HepG2 (cell line): Measurements from ENCODE around the gene HSP90AB1. TPM values are rescaled to one million over a fixed set of nuclear protein-coding genes. Genes with fewer than 3 reads are reported as not detected.

Source experiments
- CREB1 ChIP-seq, 2 experiments: fragments of 450-650 bp in 1 of 2; IDR thresholded peaks; 2 replicates each; pipeline ENCODE4 v1.6.1; 2016 to 2017; ENCODE audit warnings: control low read depth in 1 of 2, mild to moderate bottlenecking in 1 of 2, missing compliant biosample characterization in 1 of 2, missing genetic modification characterization in 1 of 2
- KDM4B ChIP-seq: sonication (generic); formaldehyde crosslinking; IDR thresholded peaks from 2 replicates; pipeline ENCODE4 v1.4.0; 2020; ENCODE audit warnings: missing genetic modification reagents
- SMC3 ChIP-seq: IDR thresholded peaks from 2 replicates; pipeline ENCODE4 v1.6.1; 2011; ENCODE audit warnings: low read length, improper control_type of control experiment
- SNAI1 ChIP-seq: sonication (generic); formaldehyde crosslinking; IDR thresholded peaks from 2 replicates; pipeline ENCODE4 v1.5.0; 2020; ENCODE audit warnings: mild to moderate bottlenecking, missing genetic modification reagents, borderline replicate concordance
- SNRNP70 ChIP-seq: fragments of 200-400 bp; formaldehyde crosslinking; IDR thresholded peaks from 2 replicates; pipeline ENCODE4 v1.6.1; 2017; ENCODE audit warnings: mild to moderate bottlenecking, low read depth, low read length, moderate library complexity
- SP4 ChIP-seq: sonication (generic); formaldehyde crosslinking; IDR thresholded peaks from 2 replicates; pipeline ENCODE4 v1.8.1; 2023; ENCODE audit warnings: mild to moderate bottlenecking, missing genetic modification reagents
- ZNF607 ChIP-seq: sonication (generic); formaldehyde crosslinking; IDR thresholded peaks from 2 replicates; pipeline ENCODE4 v1.5.1; 2020; ENCODE audit warnings: missing genetic modification reagents, mild to moderate bottlenecking, borderline replicate concordance
- polyA plus RNA-seq, 8 experiments: library from polyadenylated mRNA; depleted of rRNA in 3 of 8; stranded (reverse) in 7 of 8; unstranded in 1 of 8; fragments of >200 nt; fragmentation: Illumina TruSeq in 4 of 8; extraction: Trizol in 4 of 8; gene quantifications; 2 replicates each; pipeline versions ENCODE4 v1.2.1 to v1.2.3, GENCODE V29; 2011 to 2016; ENCODE audit warnings: low read depth in 4 of 8, missing spikeins in 1 of 8, mixed read lengths in 1 of 8; ENCODE audit not compliant: insufficient read depth in 1 of 8
- total RNA-seq, 5 experiments: library from RNA; depleted of rRNA; stranded (reverse); fragments of >200 nt; fragmentation: Illumina TruSeq; extraction: Trizol; gene quantifications; 2 replicates each; pipeline ENCODE4 v1.2.3, GENCODE V29; 2016; ENCODE audit warnings: low read depth in 1 of 5
- TF ChIP-seq, protein P1 (sequence below): sonication (generic); formaldehyde crosslinking; IDR thresholded peaks from 2 replicates; pipeline ENCODE4 v1.5.1; 2020; ENCODE audit warnings: mild to moderate bottlenecking, missing genetic modification reagents
- TF ChIP-seq, protein P2 (sequence below): IDR thresholded peaks from 2 replicates; pipeline ENCODE4 v1.6.1; 2012; ENCODE audit warnings: low read length, improper control_type of control experiment

The HSP90AB1 gene
- total and polyA plus RNA-seq, 2 of the 13 experiments (the other 11 are each of a cell fraction or from before 2014, with no cell fraction given), result 1,325 to 1,472 TPM

DNA sequence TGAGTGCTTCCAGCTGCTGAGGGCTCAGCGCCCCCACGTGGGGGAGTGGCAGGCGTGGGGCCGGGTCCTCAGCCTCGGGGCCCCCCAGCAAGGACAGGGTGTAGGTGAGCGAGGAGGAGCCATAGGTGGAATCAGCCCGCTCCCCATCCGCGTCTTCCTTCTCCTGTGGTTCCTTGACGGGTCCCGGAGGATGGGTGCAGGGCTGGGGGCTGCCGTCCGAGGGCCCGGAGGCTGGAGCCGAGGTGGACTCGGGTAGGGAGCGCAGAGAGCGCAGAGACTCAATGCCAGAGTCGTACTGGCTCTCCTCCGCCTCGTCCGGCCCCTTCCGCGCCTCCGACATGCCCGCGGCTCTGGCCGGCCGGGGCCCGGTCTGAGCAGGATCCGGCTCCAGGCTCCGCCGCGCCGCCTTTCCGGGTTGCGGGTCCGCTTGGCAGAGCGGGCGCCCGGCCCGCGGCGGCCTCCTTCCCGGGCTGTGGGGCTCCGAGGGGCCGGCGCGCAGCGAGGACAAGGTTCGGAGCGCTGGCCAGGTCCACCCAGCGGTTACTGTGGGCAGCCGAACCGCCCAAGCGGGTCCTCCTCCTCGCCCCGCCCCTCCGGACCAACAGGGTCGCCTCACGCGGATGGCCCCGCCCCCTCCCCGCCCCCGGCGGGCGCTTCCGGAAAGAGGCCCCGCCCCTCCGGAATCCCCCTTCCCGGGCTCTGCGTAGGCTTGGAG is 18.3 kb downstream of the HSP90AB1 start, which contains the start of gene NFKBIE (continued):
- TF ChIP-seq SMC3 (no peak), CREB1 (IDR thresholded peaks at IDR 0.05) (no peak), CREB1 (CRISPR knock-in tag; IDR thresholded peaks at IDR 0.05) (no peak), ZNF607 (CRISPR knock-in tag) (peak; percentile 85), SNAI1 (CRISPR knock-in tag) (no peak), KDM4B (CRISPR knock-in tag) (0 out of 2 replicates have a peak, but pooled peaks have one; percentile 28), SP4 (peak; percentile 64), SNRNP70 (no peak)
- TF ChIP-seq, protein P1, sequence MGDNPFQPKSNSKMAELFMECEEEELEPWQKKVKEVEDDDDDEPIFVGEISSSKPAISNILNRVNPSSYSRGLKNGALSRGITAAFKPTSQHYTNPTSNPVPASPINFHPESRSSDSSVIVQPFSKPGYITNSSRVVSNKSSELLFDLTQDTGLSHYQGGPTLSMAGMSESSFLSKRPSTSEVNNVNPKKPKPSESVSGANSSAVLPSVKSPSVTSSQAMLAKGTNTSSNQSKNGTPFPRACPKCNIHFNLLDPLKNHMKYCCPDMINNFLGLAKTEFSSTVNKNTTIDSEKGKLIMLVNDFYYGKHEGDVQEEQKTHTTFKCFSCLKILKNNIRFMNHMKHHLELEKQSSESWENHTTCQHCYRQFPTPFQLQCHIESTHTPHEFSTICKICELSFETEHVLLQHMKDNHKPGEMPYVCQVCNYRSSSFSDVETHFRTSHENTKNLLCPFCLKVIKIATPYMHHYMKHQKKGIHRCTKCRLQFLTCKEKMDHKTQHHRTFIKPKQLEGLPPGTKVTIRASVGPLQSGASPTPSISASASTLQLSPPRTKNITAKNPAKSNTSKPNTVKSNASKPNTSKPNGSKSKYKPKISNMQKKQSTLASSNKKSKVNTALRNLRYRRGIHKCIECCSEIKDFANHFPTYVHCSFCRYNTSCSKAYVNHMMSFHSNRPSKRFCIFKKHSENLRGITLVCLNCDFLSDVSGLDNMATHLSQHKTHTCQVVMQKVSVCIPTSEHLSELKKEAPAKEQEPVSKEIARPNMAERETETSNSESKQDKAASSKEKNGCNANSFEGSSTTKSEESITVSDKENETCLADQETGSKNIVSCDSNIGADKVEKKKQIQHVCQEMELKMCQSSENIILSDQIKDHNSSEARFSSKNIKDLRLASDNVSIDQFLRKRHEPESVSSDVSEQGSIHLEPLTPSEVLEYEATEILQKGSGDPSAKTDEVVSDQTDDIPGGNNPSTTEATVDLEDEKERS (CRISPR knock-in tag), result no peak
- TF ChIP-seq, protein P2, sequence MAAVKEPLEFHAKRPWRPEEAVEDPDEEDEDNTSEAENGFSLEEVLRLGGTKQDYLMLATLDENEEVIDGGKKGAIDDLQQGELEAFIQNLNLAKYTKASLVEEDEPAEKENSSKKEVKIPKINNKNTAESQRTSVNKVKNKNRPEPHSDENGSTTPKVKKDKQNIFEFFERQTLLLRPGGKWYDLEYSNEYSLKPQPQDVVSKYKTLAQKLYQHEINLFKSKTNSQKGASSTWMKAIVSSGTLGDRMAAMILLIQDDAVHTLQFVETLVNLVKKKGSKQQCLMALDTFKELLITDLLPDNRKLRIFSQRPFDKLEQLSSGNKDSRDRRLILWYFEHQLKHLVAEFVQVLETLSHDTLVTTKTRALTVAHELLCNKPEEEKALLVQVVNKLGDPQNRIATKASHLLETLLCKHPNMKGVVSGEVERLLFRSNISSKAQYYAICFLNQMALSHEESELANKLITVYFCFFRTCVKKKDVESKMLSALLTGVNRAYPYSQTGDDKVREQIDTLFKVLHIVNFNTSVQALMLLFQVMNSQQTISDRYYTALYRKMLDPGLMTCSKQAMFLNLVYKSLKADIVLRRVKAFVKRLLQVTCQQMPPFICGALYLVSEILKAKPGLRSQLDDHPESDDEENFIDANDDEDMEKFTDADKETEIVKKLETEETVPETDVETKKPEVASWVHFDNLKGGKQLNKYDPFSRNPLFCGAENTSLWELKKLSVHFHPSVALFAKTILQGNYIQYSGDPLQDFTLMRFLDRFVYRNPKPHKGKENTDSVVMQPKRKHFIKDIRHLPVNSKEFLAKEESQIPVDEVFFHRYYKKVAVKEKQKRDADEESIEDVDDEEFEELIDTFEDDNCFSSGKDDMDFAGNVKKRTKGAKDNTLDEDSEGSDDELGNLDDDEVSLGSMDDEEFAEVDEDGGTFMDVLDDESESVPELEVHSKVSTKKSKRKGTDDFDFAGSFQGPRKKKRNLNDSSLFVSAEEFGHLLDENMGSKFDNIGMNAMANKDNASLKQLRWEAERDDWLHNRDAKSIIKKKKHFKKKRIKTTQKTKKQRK, result no peak
